ENCODE measurements around the gene MFSD8.

MFSD8 gene, protein sequence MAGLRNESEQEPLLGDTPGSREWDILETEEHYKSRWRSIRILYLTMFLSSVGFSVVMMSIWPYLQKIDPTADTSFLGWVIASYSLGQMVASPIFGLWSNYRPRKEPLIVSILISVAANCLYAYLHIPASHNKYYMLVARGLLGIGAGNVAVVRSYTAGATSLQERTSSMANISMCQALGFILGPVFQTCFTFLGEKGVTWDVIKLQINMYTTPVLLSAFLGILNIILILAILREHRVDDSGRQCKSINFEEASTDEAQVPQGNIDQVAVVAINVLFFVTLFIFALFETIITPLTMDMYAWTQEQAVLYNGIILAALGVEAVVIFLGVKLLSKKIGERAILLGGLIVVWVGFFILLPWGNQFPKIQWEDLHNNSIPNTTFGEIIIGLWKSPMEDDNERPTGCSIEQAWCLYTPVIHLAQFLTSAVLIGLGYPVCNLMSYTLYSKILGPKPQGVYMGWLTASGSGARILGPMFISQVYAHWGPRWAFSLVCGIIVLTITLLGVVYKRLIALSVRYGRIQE

DNA sequence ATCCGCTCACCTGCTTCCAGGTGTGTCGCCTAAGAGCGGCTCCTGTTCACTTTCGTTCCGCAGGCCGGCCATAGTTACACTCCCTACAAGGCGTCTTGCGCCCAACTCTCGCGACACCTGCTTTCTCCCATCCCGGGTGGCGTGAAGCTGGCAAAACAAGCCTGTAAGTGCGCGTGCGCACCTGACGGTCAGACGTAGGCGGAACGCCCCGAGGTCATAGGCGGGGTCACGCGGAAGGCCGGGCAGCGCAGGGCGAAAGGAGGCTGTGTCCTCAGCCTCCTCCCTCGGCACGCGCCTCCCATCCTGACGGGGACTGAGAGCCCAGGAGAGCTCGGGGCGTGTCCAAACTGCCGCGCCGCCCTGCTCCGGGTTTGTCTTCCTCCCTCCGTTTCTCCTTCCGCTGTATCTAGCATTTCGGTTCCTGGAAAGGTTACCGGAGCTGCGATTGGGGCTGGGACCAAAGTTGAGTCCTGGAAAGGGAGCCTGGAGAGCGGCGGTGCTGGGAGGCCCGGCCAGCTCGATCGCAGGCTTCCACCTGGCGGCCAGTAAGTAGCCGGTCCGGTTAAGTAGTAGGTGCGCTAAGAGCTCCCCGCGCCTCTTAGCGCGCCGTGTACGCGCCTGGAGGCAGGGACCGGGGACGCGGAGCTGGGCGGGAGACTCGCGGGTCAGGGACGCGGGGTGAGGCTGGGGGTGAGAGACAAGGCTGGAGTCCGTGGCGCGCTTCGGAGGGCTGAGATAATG, at the start of gene MFSD8, which contains the start of gene ABHD18:
Gene MFSD8, minus strand, starts transcription at position 112 of the 741 bp plus-strand sequence. Its CDS starts 40 bp downstream, at position 72.
Gene ABHD18, plus strand, starts transcription at position 345 of the 741 bp plus-strand sequence. CDS start 17,550 bp downstream, outside the sequence.
- TF ChIP-seq GATA2 (IDR thresholded peaks at IDR 0.05; ENCODE audit: low read depth, low read length) (no peak), GATA3 (IDR thresholded peaks at IDR 0.05; ENCODE audit: low read depth, low read length) (no peak)

GRCh38 chr4:128009428-128009827, 44.5 kb upstream of the MFSD8 start:
- no peak for TF ChIP-seq GATA2 (IDR thresholded peaks at IDR 0.05; ENCODE audit: low read depth, low read length)
- TF ChIP-seq GATA3 (IDR thresholded peaks at IDR 0.05; ENCODE audit: low read depth, low read length): no peak

DNA sequence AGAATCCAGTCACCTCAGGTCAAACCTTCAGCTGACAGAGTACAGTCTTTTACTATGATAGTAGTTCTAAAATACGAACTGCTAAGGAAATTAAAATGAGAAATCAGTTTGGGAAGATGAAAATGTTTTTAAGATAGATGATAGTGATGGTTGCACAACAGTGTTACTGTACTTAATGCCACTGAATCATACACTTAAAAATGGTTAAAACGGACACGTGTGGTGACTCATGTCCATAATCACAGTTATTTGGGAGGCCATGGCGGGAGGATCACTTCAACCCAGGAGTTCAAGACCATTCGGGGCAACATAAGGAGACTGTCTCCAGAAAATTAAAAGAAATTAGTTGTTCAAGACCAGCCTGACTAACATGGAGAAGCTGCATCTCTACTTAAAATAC, 41.6 kb upstream of the MFSD8 start:
- TF ChIP-seq GATA3 (IDR thresholded peaks at IDR 0.05; ENCODE audit: low read depth, low read length) (no peak), GATA2 (IDR thresholded peaks at IDR 0.05; ENCODE audit: low read depth, low read length) (no peak)

- TF ChIP-seq GATA2 (IDR thresholded peaks at IDR 0.05; ENCODE audit: low read depth, low read length) (no peak), GATA3 (IDR thresholded peaks at IDR 0.05; ENCODE audit: low read depth, low read length) (no peak)
These were observed 32.8 kb upstream of the MFSD8 start for GRCh38 chr4:127997534-127998388.

DNA sequence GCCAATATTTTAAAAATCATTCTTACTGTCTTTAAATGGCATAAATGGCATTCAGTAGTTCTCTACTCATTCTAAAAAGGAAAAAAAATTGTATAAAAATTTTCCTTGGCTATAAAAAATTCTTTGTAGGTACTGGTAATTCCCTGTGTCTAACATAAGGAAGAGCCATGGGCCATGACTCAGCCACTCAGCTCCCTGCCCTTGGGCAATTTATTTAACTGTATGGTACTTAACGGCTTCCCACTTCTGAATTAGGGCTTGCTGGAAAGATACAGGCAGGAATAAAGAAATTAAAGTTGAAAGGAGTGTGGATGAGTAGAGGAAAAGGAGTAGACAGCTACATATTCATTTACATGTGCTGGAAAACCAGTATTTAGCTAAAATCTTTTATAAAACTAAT, 30.8 kb upstream of the MFSD8 start:
- TF ChIP-seq GATA3 (IDR thresholded peaks at IDR 0.05; ENCODE audit: low read depth, low read length) (no peak), GATA2 (IDR thresholded peaks at IDR 0.05; ENCODE audit: low read depth, low read length) (no peak)

- TF ChIP-seq GATA3 (IDR thresholded peaks at IDR 0.05; ENCODE audit: low read depth, low read length): no peak
- TF ChIP-seq GATA2 (IDR thresholded peaks at IDR 0.05; ENCODE audit: low read depth, low read length): no peak
These were observed 28.2 kb upstream of the MFSD8 start for GRCh38 chr4:127993151-127993550.

DNA sequence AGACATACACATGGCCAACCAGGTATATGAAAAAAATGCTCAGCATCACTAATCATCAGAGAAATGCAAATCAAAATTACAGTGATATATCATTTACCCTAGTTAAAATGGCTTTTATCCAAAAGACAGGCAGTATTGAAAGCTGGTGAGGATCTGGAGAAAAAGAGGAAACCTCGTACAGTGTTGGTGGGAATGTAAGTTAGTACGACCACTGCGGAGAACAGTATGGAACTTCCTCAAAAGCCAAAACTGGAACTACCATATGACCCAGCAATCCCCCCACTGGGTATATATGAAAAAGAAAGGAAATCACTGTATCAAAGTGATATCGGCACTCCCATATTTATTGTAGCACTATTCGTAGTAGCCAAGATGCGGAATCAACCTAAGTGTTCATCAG, 23.7 kb upstream of the MFSD8 start:
- TF ChIP-seq GATA2 (IDR thresholded peaks at IDR 0.05; ENCODE audit: low read depth, low read length) (no peak), GATA3 (IDR thresholded peaks at IDR 0.05; ENCODE audit: low read depth, low read length) (no peak)

DNA sequence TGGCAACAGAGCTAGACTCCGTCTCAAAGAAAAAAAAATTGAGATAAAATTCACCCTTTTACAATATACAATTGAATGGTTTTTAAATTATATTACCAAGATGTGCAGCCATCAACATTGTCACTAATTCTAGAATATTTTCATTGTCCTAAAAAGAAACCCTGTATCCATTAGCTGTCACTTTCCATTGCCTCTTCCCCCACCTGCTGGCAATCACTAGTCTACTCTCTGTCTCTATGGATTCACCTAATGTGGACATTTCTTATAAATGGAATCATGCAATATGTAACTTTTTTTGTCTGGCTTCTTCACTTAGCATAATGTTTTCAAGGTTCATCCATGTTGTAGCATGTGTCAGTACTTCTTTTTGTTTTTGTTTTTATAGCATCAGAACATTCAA, 21.0 kb upstream of the MFSD8 start:
- TF ChIP-seq GATA2 (IDR thresholded peaks at IDR 0.05; ENCODE audit: low read depth, low read length) (no peak), GATA3 (IDR thresholded peaks at IDR 0.05; ENCODE audit: low read depth, low read length) (no peak)

DNA sequence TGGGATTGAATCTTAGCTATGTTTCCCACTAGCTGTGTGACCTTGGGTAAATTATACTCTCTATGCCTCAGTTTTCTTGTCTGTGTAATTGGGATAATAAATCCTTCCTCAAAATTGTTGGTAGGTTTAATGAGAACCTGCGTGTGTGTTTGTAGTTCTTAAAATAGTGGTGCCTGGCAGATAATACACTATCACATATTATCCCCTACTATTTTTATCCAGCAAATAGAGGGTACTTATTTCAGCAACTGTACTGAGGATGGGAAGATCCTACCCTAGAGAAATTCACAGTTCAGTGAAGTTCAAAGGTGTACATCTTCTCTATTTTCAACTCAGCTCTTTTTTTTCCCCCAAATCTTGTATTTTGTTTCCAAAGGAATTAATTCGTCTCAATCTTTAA, 17.5 kb upstream of the MFSD8 start:
- TF ChIP-seq GATA3 (IDR thresholded peaks at IDR 0.05; ENCODE audit: low read depth, low read length): no peak

GRCh38 chr4:127978930-127979329, 14.0 kb upstream of the MFSD8 start:
- TF ChIP-seq GATA3 (IDR thresholded peaks at IDR 0.05; ENCODE audit: low read depth, low read length) (no peak), GATA2 (IDR thresholded peaks at IDR 0.05; ENCODE audit: low read depth, low read length) (no peak)

GRCh38 chr4:127975121-127975770, 10.3 kb upstream of the MFSD8 start:
- TF ChIP-seq GATA3 (IDR thresholded peaks at IDR 0.05; ENCODE audit: low read depth, low read length) (no peak), GATA2 (IDR thresholded peaks at IDR 0.05; ENCODE audit: low read depth, low read length) (no peak)

DNA sequence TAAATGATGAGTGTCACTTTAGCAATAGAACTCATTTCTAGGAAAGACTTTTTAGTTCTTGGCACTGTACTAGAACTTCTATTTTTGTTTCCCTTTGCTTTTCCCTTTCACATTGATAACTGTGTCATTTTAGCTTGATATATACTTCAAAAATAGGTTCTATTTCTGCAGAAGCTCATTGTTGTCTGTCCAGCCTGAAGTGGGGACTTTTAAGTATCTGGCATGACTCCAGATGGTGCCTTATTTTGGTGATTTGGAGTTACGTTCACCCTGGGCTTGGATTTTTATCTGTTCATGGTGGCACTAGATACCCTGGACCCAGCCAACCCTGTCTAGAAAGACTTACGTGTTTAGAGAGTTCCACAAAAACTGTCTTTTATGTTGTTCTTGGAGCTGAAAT, 3.6 kb upstream of the MFSD8 start:
- TF ChIP-seq GATA2 (IDR thresholded peaks at IDR 0.05; ENCODE audit: low read depth, low read length): no peak
- TF ChIP-seq GATA3 (IDR thresholded peaks at IDR 0.05; ENCODE audit: low read depth, low read length): no peak

DNA sequence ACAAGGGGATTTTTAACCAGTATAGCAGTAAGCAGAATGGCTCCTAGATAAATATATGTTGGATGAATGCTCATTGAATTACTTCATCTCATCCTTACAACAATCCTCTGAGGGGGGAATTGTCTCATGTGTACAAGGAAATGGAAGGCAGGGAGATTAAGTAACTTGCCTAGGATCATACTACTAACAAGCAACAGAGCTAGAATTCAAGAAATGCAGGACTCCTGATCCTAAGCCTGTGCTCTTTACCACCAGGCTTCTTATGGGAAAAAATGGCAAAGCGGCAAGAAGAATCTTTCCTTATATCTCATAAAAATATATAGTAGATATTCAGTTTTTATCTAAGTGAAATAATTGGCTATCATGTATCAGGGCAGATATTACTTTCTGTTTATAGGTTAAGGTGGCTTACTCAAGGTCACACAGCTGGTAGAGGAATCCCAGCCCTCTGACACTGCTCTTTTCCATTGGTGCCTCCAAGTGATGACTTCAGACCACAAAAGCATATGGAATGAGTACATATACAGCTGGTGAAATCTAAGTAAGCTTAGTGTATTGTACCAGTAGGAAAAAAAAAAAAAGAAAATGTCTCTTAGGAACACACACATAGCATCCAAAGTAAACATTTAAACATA, 2.3 kb upstream of the MFSD8 start:
- no peak for TF ChIP-seq GATA2 (IDR thresholded peaks at IDR 0.05; ENCODE audit: low read depth, low read length)
- TF ChIP-seq GATA3 (IDR thresholded peaks at IDR 0.05; ENCODE audit: low read depth, low read length): no peak

Data from SH-SY5Y (cell line).